ENCODE results near the gene RGMA.

Gene RGMA

GRCh38 chr15:93088200-93088980 lies 621 bp downstream of the RGMA start:
- no peak overlapping the region for H3K4me3 ChIP-seq (ENCODE audit: low read depth, low read length)
- no peak overlapping the region for H3K27ac ChIP-seq
- H3K4me1 ChIP-seq = no peaks in the 10 kb centered on the region
- no peaks in the 10 kb centered on the region for H3K79me2 ChIP-seq
- no peak for TF ChIP-seq CTCF (IDR thresholded peaks at IDR 0.05)
- H3K4me2 ChIP-seq (ENCODE audit: low read length) = peak overlapping the region; percentile 5
- no peaks in the 10 kb centered on the region for H3K9me3 ChIP-seq (ENCODE audit: control insufficient read depth, low read length)
- no peaks in the 10 kb centered on the region for H3K27me3 ChIP-seq (ENCODE audit: control insufficient read depth, insufficient read depth, low read length)
- H3K9ac ChIP-seq = no peak overlapping the region
- no peaks in the 10 kb centered on the region for H3K36me3 ChIP-seq (ENCODE audit: control insufficient read depth, insufficient read depth, low read length)
- H2AFZ ChIP-seq = peak overlapping the region; percentile 58

GRCh38 chr15:93087825-93088199 lies 1.2 kb downstream of the RGMA start:
- H3K79me2 ChIP-seq = no peaks in the 10 kb centered on the region
- H3K4me1 ChIP-seq = no peaks in the 10 kb centered on the region
- H3K9me3 ChIP-seq (ENCODE audit: control insufficient read depth, low read length) = no peaks in the 10 kb centered on the region
- H3K27ac ChIP-seq = no peak overlapping the region
- peak; percentile 49 for TF ChIP-seq CTCF (IDR thresholded peaks at IDR 0.05)
- H3K27me3 ChIP-seq (ENCODE audit: control insufficient read depth, insufficient read depth, low read length) = no peaks in the 10 kb centered on the region
- H3K4me3 ChIP-seq (ENCODE audit: low read depth, low read length) = no peak overlapping the region
- no peak overlapping the region for H3K9ac ChIP-seq
- peak overlapping the region; percentile 5 for H3K4me2 ChIP-seq (ENCODE audit: low read length)
- no peaks in the 10 kb centered on the region for H3K36me3 ChIP-seq (ENCODE audit: control insufficient read depth, insufficient read depth, low read length)
- no peak overlapping the region for H2AFZ ChIP-seq

- Histone ChIP-seq H3K79me2 (no peaks in the 10 kb centered on the region), H3K27ac (no peak overlapping the region), H3K9ac (no peak overlapping the region), H3K9me3 (ENCODE audit: control insufficient read depth, low read length) (no peaks in the 10 kb centered on the region), H2AFZ (no peak overlapping the region), H3K27me3 (ENCODE audit: control insufficient read depth, insufficient read depth, low read length) (no peaks in the 10 kb centered on the region), H3K4me1 (no peaks in the 10 kb centered on the region), H3K36me3 (ENCODE audit: control insufficient read depth, insufficient read depth, low read length) (no peaks in the 10 kb centered on the region), H3K4me2 (ENCODE audit: low read length) (no peak overlapping the region), H3K4me3 (ENCODE audit: low read depth, low read length) (no peak overlapping the region)
- TF ChIP-seq CTCF (IDR thresholded peaks at IDR 0.05) = no peak
Observed at GRCh38 chr15:93086791-93087190, 2.2 kb downstream of the RGMA start.

GRCh38 chr15:93085692-93086091 lies 3.3 kb downstream of the RGMA start:
- no peak for TF ChIP-seq CTCF (IDR thresholded peaks at IDR 0.05)
- no peak overlapping the region for H3K9ac ChIP-seq

GRCh38 chr15:93082861-93083260 lies 6.2 kb downstream of the RGMA start:
- no peak overlapping the region for H3K9ac ChIP-seq
- H3K9me3 ChIP-seq (ENCODE audit: control insufficient read depth, low read length) = no peaks in the 10 kb centered on the region
- no peaks in the 10 kb centered on the region for H3K36me3 ChIP-seq (ENCODE audit: control insufficient read depth, insufficient read depth, low read length)
- H3K4me2 ChIP-seq (ENCODE audit: low read length) = no peak overlapping the region
- no peak overlapping the region for H3K4me3 ChIP-seq (ENCODE audit: low read depth, low read length)
- no peak overlapping the region for H2AFZ ChIP-seq
- TF ChIP-seq CTCF (IDR thresholded peaks at IDR 0.05) = no peak
- no peaks in the 10 kb centered on the region for H3K4me1 ChIP-seq
- H3K79me2 ChIP-seq = no peaks in the 10 kb centered on the region
- no peak overlapping the region for H3K27ac ChIP-seq
- H3K27me3 ChIP-seq (ENCODE audit: control insufficient read depth, insufficient read depth, low read length) = no peaks in the 10 kb centered on the region

More at GRCh38 chr15:93085692-93086091, 3.3 kb downstream of the RGMA start:
- H3K4me3 ChIP-seq (ENCODE audit: low read depth, low read length) = no peak overlapping the region
- no peaks in the 10 kb centered on the region for H3K36me3 ChIP-seq (ENCODE audit: control insufficient read depth, insufficient read depth, low read length)
- H3K4me1 ChIP-seq = no peaks in the 10 kb centered on the region
- H3K9me3 ChIP-seq (ENCODE audit: control insufficient read depth, low read length) = no peaks in the 10 kb centered on the region
- H3K27ac ChIP-seq = no peak overlapping the region
- H2AFZ ChIP-seq = no peak overlapping the region
- H3K27me3 ChIP-seq (ENCODE audit: control insufficient read depth, insufficient read depth, low read length) = no peaks in the 10 kb centered on the region
- H3K4me2 ChIP-seq (ENCODE audit: low read length) = no peak overlapping the region
- no peaks in the 10 kb centered on the region for H3K79me2 ChIP-seq

Data from parathyroid adenoma (tissue), 2 donors.